SIG-M5 (cell line): ENCODE results near the gene THEM5.
A peak's percentile ranks its signal among the peaks of the same experiment; 100 is the strongest.
"Not testable (repeated sequence)": the region's sequence is repeated elsewhere in the genome, so short reads cannot be mapped to it uniquely, and the experiment has no call there.

Experiments
- DNase-seq: peaks from one replicate; lab custom pipeline; 2025; lab: John Stamatoyannopoulos, UW

Gene THEM5

GRCh38 chr1:151867765-151868411 lies 14.4 kb upstream of the THEM5 start:
- peak; percentile 79 for DNase-seq

- no peak for DNase-seq
These were observed 13.8 kb upstream of the THEM5 start for GRCh38 chr1:151867321-151867720.

GRCh38 chr1:151864411-151864810 lies 10.9 kb upstream of the THEM5 start:
- no peak for DNase-seq

GRCh38 chr1:151862604-151863003 lies 9.1 kb upstream of the THEM5 start:
- DNase-seq = no peak

GRCh38 chr1:151860504-151861187 lies 7.1 kb upstream of the THEM5 start:
- no peak for DNase-seq

GRCh38 chr1:151859891-151860293 lies 6.4 kb upstream of the THEM5 start:
- no peak for DNase-seq

GRCh38 chr1:151858886-151859665 lies 5.6 kb upstream of the THEM5 start:
- DNase-seq = no peak

GRCh38 chr1:151858030-151858746 lies 4.7 kb upstream of the THEM5 start:
- no peak for DNase-seq

- no peak for DNase-seq
These were observed 2.4 kb upstream of the THEM5 start for GRCh38 chr1:151855933-151856332.

GRCh38 chr1:151855516-151855915 lies 2.0 kb upstream of the THEM5 start:
- DNase-seq = not testable (repeated sequence)

GRCh38 chr1:151854658-151855057 lies 1.1 kb upstream of the THEM5 start:
- DNase-seq = no peak

- DNase-seq = no peak
These were observed 779 bp downstream of the THEM5 start for GRCh38 chr1:151852733-151853132.

GRCh38 chr1:151851886-151852285 lies 1.6 kb downstream of the THEM5 start:
- no peak for DNase-seq

- DNase-seq = no peak
These were observed 3.6 kb downstream of the THEM5 start for GRCh38 chr1:151849871-151850270.

GRCh38 chr1:151849126-151849525 lies 4.4 kb downstream of the THEM5 start:
- no peak for DNase-seq

- DNase-seq = no peak
These were observed 5.5 kb downstream of the THEM5 start for GRCh38 chr1:151847867-151848596.

- DNase-seq = no peak
These were observed 6.8 kb downstream of the THEM5 start for GRCh38 chr1:151846686-151847237.

GRCh38 chr1:151846062-151846568 lies 7.4 kb downstream of the THEM5 start:
- no peak for DNase-seq

- no peak for DNase-seq
These were observed 10.1 kb downstream of the THEM5 start for GRCh38 chr1:151843398-151843797.

- DNase-seq = no peak
These were observed 12.4 kb downstream of the THEM5 start for GRCh38 chr1:151841141-151841540.

- DNase-seq = no peak
These were observed 13.1 kb downstream of the THEM5 start for GRCh38 chr1:151840421-151840820.
